ENCODE data around the gene XPC.
"Not testable (repeated sequence)": the region's sequence is repeated elsewhere in the genome, so short reads cannot be mapped to it uniquely, and the experiment has no call there.

The XPC gene

GRCh38 chr3:14119651-14120050 is 58.8 kb downstream of the XPC start:
- no peak for DNase-seq (ENCODE audit: low read depth in 2 of 2)

GRCh38 chr3:14118400-14119381 is 59.7 kb downstream of the XPC start:
- DNase-seq (ENCODE audit: low read depth in 2 of 2) = no peak

GRCh38 chr3:14117468-14118399 is 60.7 kb downstream of the XPC start:
- no peak for DNase-seq (ENCODE audit: low read depth in 2 of 2)

GRCh38 chr3:14113965-14114635 is 64.3 kb downstream of the XPC start:
- DNase-seq (ENCODE audit: low read depth in 2 of 2) = no peak

DNA sequence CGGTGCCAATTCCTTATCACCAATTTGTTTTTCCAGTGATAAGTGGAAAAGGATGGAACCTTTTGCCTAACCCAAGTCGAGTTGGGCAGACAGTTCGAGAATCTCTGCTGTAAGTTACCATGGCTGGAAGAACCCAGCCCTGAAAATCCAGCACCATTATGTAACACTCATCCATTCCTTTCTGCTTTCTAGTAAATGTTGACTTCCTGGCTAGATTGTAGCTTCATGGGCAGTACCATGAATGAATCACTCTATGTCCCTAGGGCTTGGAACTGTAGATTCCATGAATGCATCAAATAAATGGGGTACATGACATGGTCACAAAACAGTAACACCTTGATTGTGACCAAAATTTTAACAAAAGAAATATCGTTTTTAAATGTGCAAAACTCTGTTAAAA is 67.7 kb downstream of the XPC start:
- no peak for DNase-seq (ENCODE audit: low read depth in 2 of 2)

DNA sequence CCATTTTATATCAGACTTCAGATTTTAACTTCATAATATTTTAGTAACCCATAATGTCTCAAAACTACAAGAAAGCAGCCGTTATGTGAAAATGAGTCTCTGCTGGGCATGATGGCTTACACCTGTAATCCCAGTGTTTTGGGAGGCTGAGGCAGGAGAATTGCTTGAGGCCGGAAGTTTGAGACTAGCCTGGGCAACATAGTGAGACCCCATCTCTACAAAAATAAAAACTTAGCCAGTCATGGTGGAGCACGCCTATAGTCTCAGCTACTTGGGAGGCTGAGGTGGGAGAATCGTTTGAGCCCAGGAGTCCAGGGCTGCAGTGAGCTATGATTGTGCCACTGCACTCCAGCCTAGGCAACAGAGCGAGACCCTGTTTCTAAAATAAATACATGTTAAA is 68.6 kb downstream of the XPC start:
- not testable (repeated sequence) for DNase-seq (ENCODE audit: low read depth in 2 of 2)

GRCh38 chr3:14097616-14098391 is 80.6 kb downstream of the XPC start:
- DNase-seq (ENCODE audit: low read depth in 2 of 2) = no peak

DNA sequence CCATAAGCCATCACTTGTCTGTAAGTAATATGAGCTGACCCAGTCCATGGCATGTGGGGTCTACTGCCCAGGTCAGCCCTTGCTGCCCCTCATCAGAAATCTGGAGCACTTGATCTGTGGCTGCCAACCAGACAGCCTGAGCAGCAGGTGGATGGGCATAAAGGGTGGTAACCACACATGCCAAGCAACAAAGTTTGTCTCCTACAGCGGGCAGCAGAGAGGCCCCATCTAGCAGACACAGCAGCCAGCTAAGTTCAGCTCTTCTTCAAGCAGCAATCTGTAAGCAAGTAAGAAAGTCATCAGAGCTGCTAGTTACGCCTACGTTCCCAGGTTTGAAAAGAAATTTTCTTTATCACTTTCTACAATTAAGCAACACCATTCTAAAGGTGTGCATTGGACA is 81.7 kb downstream of the XPC start:
- no peak for DNase-seq (ENCODE audit: low read depth in 2 of 2)
